GM12874 (cell line): Measurements from ENCODE around the gene NOTCH4.

Experiments used
- CTCF ChIP-seq: IDR thresholded peaks from 2 replicates; pipeline ENCODE4 v1.5.1; 2011; ENCODE audit warnings: low read depth, mild to moderate bottlenecking, control low read depth, low read length, moderate library complexity; ENCODE audit not compliant: insufficient read depth

NOTCH4 gene

GRCh38 chr6:32203426-32204267, 20.2 kb downstream of the NOTCH4 start:
- no peak for TF ChIP-seq CTCF

GRCh38 chr6:32202186-32202585, 21.7 kb downstream of the NOTCH4 start:
- TF ChIP-seq CTCF, result no peak

DNA sequence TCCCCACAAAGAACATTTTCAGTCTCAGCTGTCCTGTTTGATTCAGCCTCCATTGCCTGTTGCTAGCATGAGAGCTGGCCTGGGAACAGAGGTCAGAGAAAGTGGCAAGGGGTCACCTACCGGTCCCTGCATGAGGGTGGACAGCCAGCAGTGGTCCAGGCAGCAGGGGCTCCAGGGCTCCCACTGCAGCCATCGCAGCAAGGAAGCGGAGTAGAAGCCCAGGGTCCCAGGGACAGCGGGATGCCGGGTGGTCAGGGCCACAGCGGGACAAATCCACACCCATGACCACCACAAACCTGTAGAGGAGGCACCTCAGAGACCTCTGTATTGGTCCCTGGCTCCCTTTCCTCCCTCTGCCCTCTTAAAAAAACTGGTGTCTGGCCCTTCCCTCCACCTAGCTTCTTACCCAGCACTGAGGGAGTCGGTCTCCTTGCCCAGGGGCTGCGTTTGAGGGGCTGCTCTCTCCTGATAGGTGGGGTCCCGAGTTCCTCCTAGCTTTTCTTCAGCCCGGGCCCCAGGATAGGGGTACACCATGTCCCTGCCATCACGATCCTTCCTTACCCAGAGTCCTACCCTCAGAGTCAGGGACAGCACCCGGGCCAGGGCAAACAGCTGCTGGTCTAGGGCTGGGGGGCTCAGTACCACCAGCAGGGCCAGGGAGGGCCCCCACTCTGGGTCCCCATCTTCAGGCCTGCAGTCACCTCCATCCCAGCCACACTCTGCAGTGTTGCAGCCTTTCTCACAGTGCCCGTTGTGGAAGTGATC, 23.0 kb downstream of the NOTCH4 start:
- TF ChIP-seq CTCF, result no peak

- TF ChIP-seq CTCF, result no peak
Measured at GRCh38 chr6:32198866-32199265, 25.0 kb downstream of the NOTCH4 start.

DNA sequence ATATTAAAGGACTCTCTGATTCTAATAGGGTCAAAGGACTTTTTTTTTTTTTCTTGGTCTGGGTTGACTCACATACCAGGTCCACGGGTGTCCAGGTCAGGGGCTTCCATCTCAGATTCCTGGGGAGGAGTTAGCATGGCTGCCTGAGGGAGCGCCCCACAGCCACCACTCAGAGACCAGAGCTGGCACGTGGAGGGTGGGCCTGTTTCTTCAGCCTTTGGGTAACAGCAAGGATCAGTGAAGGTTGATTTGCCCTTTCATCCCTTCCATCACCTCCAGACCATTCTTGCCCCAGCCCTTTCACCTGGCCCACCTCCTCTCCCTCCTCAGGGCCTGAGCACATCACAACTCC, 25.5 kb downstream of the NOTCH4 start:
- no peak for TF ChIP-seq CTCF

- TF ChIP-seq CTCF, result no peak
Measured at GRCh38 chr6:32196682-32197616, 26.9 kb downstream of the NOTCH4 start.
